ENCODE results near the gene LOXL1. TPM values are rescaled to one million over a fixed set of nuclear protein-coding genes. Genes with fewer than 3 reads are reported as not detected.
"Not testable (repeated sequence)": the region's sequence is repeated elsewhere in the genome, so short reads cannot be mapped to it uniquely, and the experiment has no call there.

The LOXL1 gene
- total RNA-seq, 2 donors from 2014 or later = 20.5 to 22.5 TPM

- intact Hi-C loops (cut with DNase I) = no loop called here
- H3K27me3 ChIP-seq (replicated peaks; ENCODE audit: insufficient read depth) = no peaks in the 10 kb centered on the region
- no peaks in the 10 kb centered on the region for H3K4me1 ChIP-seq (replicated peaks)
- no peak overlapping the region for H3K4me3 ChIP-seq
- no peaks in the 10 kb centered on the region for H3K9me3 ChIP-seq
- DNase-seq (ENCODE audit: low spot score) = no peak
- 47% methylated on average over 9 of the region's 9 CpGs for WGBS
- no peak overlapping the region for H3K27ac ChIP-seq
- H3K36me3 ChIP-seq = no peaks in the 10 kb centered on the region
- TF ChIP-seq POLR2AphosphoS5 (IDR thresholded peaks at IDR 0.05) = no peak
- TF ChIP-seq CTCF (IDR thresholded peaks at IDR 0.05) = no peak
- no peak for TF ChIP-seq POLR2A (IDR thresholded peaks at IDR 0.05)
Observed at GRCh38 chr15:73956743-73957135, 30.5 kb downstream of the LOXL1 start.

DNA sequence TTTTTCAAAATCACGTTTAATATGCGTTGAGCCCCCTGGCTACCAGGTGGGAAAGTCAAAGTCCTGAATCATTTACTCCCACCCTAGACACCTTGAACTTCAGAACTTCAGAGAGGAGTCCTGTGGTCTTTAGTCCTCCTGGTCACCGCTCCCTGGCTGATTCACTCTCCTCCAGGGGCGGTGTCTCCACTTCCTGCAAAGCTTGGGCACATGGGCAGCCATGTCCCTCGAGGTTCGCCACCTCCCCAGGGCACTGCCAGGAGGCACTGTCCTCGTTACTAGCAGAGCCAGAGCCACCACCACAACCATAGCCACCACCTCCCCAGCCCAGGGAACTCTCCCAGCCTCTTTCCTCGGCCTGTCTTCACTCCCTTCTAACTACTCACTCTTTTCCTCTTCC, 31.0 kb downstream of the LOXL1 start:
- 83% methylated on average over 8 of the region's 8 CpGs for WGBS
- TF ChIP-seq CTCF (IDR thresholded peaks at IDR 0.05) = no peak
- no peak for TF ChIP-seq POLR2A (IDR thresholded peaks at IDR 0.05)
- no peak for TF ChIP-seq POLR2AphosphoS5 (IDR thresholded peaks at IDR 0.05)
- Histone ChIP-seq H3K4me3 (no peak overlapping the region), H3K9me3 (no peaks in the 10 kb centered on the region), H3K27me3 (replicated peaks; ENCODE audit: insufficient read depth) (no peaks in the 10 kb centered on the region), H3K4me1 (replicated peaks) (no peaks in the 10 kb centered on the region), H3K36me3 (no peaks in the 10 kb centered on the region), H3K27ac (no peak overlapping the region)
- intact Hi-C loops (cut with DNase I) = no loop called here
- no peak for DNase-seq (ENCODE audit: low spot score)

GRCh38 chr15:73957785-73958184, 31.5 kb downstream of the LOXL1 start:
- H3K4me3 ChIP-seq = no peak overlapping the region
- H3K27ac ChIP-seq = no peak overlapping the region
- TF ChIP-seq POLR2A (IDR thresholded peaks at IDR 0.05) (no peak), CTCF (IDR thresholded peaks at IDR 0.05) (no peak), POLR2AphosphoS5 (IDR thresholded peaks at IDR 0.05) (no peak)
- H3K4me1 ChIP-seq (replicated peaks) = no peaks in the 10 kb centered on the region
- H3K9me3 ChIP-seq = no peaks in the 10 kb centered on the region
- H3K36me3 ChIP-seq = no peaks in the 10 kb centered on the region
- no peak for DNase-seq (ENCODE audit: low spot score)
- 79% methylated on average over 2 of the region's 2 CpGs for WGBS
- H3K27me3 ChIP-seq (replicated peaks; ENCODE audit: insufficient read depth) = no peaks in the 10 kb centered on the region
- intact Hi-C loops (cut with DNase I) = no loop called here

GRCh38 chr15:73959012-73959581, 32.8 kb downstream of the LOXL1 start:
- H3K36me3 ChIP-seq = no peaks in the 10 kb centered on the region
- no peak overlapping the region for H3K4me3 ChIP-seq
- TF ChIP-seq CTCF (IDR thresholded peaks at IDR 0.05) (no peak), POLR2A (IDR thresholded peaks at IDR 0.05) (no peak), POLR2AphosphoS5 (IDR thresholded peaks at IDR 0.05) (no peak)
- no peak for DNase-seq (ENCODE audit: low spot score)
- no peaks in the 10 kb centered on the region for H3K27me3 ChIP-seq (replicated peaks; ENCODE audit: insufficient read depth)
- no peak overlapping the region for H3K27ac ChIP-seq
- intact Hi-C loops (cut with DNase I) = no loop called here
- no peaks in the 10 kb centered on the region for H3K4me1 ChIP-seq (replicated peaks)
- WGBS = 42% methylated on average over 8 of the region's 8 CpGs
- no peaks in the 10 kb centered on the region for H3K9me3 ChIP-seq

- Histone ChIP-seq H3K4me1 (replicated peaks) (no peaks in the 10 kb centered on the region), H3K27ac (no peak overlapping the region), H3K4me3 (no peak overlapping the region), H3K36me3 (no peaks in the 10 kb centered on the region), H3K9me3 (no peaks in the 10 kb centered on the region), H3K27me3 (replicated peaks; ENCODE audit: insufficient read depth) (no peaks in the 10 kb centered on the region)
- no peak for DNase-seq (ENCODE audit: low spot score)
- intact Hi-C loops (cut with DNase I) = no loop called here
- 91% methylated on average over 6 of the region's 6 CpGs for WGBS
- no peak for TF ChIP-seq CTCF (IDR thresholded peaks at IDR 0.05)
- no peak for TF ChIP-seq POLR2A (IDR thresholded peaks at IDR 0.05)
- TF ChIP-seq POLR2AphosphoS5 (IDR thresholded peaks at IDR 0.05) = no peak
Observed at GRCh38 chr15:73959801-73960200, 33.5 kb downstream of the LOXL1 start.

DNA sequence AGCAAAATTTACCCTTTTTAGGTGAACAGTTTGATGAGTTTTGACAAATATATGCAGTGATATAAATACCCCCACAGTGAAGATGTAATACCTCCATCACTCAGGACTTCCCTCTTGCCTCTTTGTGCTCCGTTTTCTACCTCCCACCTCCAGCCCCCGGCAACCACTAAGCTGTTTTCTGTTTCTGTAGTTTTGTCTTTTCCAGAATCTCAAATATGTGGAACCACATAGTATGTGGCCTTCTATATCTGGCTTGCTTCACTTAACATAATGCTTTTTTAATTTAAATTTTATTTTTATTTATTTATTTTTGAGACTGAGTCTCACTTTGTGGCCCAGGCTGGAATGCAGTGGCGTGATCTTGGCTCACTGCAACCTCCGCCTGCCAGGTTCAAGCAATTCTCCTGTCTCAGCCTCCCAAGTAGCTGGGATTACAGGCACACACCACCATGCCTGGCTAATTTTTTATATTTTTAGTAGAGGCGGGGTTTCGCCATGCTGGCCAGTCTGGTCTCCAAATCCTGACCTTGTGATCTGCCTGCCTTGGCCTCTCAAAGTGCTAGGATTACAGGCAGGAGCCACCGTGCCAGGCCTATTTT, 34.3 kb downstream of the LOXL1 start:
- H3K4me3 ChIP-seq; DNase-seq (ENCODE audit: low spot score); H3K27ac ChIP-seq; H3K36me3 ChIP-seq; H3K9me3 ChIP-seq; H3K27me3 ChIP-seq (replicated peaks; ENCODE audit: insufficient read depth); H3K4me1 ChIP-seq (replicated peaks); intact Hi-C loops (cut with DNase I): not testable (repeated sequence)
- WGBS = 84% methylated on average over 7 of the region's 7 CpGs

Data from prostate gland (tissue), 2 donors.